Keratinocyte (primary cell): ENCODE measurements around the gene HNF4A.

Source experiments
- CTCF ChIP-seq, 3 experiments: IDR thresholded peaks in 1 of 3; conservative IDR thresholded peaks in 1 of 3; optimal IDR thresholded peaks in 1 of 3; 2 replicates in 2 of 3; 3 replicates in 1 of 3; pipeline versions ENCODE3 to v1.5.1; 2011; ENCODE audit warnings: low read length in 3 of 3, mild to moderate bottlenecking in 3 of 3, moderate library complexity in 2 of 3, control low read depth in 1 of 3, inconsistent platforms in 1 of 3; ENCODE audit not compliant: insufficient read depth in 2 of 3; ENCODE audit errors: extremely low read depth in 1 of 3
- EZH2 ChIP-seq: IDR thresholded peaks from one replicate; pipeline ENCODE4 v1.6.1; 2012; ENCODE audit warnings: inconsistent platforms, mild to moderate bottlenecking, low read length, moderate library complexity

- TF ChIP-seq CTCF (optimal IDR thresholded peaks at IDR 0.05 in 1 of 3, IDR thresholded peaks at IDR 0.05 in 1 of 3, conservative IDR thresholded peaks at IDR 0.05 in 1 of 3; ENCODE audit: extremely low read depth in 1 of 3, insufficient read depth in 2 of 3, low read length in 3 of 3) (no peak), EZH2 (no peak)
Measured at GRCh38 chr20:44357555-44358125, 2.1 kb downstream of the HNF4A start.
